Measurements from ENCODE around the gene IER3IP1.

IER3IP1 gene

DNA sequence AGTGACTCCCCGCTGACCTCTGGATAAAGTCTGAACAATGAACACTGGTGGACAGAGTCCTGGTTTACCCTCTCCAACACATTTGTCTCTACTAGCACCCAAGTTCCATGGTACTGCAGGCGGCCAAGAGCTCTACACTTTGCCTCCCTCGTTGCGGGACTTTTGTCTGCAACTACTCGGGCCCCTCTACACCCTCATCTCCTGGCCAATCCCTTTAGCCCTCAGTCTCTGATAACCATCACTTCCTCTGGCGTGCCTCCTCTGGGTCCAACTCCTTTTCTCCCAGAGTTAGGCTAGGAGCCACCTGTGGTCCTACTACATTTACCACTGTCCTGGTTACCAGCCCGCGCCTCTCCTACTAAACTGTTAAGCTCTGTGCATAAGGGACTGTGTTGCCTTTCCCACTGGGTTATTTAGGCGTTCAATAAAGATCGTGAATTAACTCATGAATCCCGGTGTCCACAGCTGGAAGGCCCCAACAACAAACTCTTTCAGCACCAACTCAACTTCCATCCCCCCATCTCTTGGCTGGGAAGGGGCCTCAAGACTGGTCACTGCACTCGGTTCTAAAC, 26.6 kb downstream of the IER3IP1 start:
- DNase-seq (ENCODE audit: low spot score) = no peak
- TF ChIP-seq CTCF (IDR thresholded peaks at IDR 0.05; ENCODE audit: borderline replicate concordance, control extremely low read depth, extremely low read depth, insufficient read depth, missing control alignments) = no peak
- in situ Hi-C loops (cut with MboI; ENCODE audit: low sequenced_read_pairs, unreplicated experiment) = no loop called here

GRCh38 chr18:47146206-47146605, 30.0 kb downstream of the IER3IP1 start:
- in situ Hi-C loops (cut with MboI; ENCODE audit: low sequenced_read_pairs, unreplicated experiment) = no loop called here
- TF ChIP-seq CTCF (IDR thresholded peaks at IDR 0.05; ENCODE audit: borderline replicate concordance, control extremely low read depth, extremely low read depth, insufficient read depth, missing control alignments) = no peak
- no peak for DNase-seq (ENCODE audit: low spot score)

- in situ Hi-C loops (cut with MboI; ENCODE audit: low sequenced_read_pairs, unreplicated experiment) = no loop called here
- no peak for TF ChIP-seq CTCF (IDR thresholded peaks at IDR 0.05; ENCODE audit: borderline replicate concordance, control extremely low read depth, extremely low read depth, insufficient read depth, missing control alignments)
- no peak for DNase-seq (ENCODE audit: low spot score)
Observed at GRCh38 chr18:47143899-47144485, 32.2 kb downstream of the IER3IP1 start.

DNA sequence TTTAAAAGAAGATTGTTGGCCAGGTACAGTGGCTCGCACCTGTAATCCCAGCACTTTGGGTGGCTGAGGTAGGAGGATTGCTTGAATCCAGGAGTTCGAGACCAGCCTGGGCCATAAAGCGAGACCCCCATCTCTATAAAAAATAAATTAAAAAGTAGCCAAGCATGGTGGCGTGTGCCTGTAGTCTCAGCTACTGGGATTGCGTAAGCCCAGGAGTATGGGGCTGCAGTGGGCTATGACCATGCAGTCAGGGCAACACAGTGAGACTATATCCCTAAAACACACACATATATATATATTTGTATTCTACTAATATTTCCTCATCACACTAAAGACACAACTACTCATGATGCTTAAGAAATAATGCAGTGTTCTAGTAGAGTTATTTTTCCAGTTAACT, 33.0 kb downstream of the IER3IP1 start:
- no peak for TF ChIP-seq CTCF (IDR thresholded peaks at IDR 0.05; ENCODE audit: borderline replicate concordance, control extremely low read depth, extremely low read depth, insufficient read depth, missing control alignments)
- no peak for DNase-seq (ENCODE audit: low spot score)
- in situ Hi-C loops (cut with MboI; ENCODE audit: low sequenced_read_pairs, unreplicated experiment) = no loop called here

DNA sequence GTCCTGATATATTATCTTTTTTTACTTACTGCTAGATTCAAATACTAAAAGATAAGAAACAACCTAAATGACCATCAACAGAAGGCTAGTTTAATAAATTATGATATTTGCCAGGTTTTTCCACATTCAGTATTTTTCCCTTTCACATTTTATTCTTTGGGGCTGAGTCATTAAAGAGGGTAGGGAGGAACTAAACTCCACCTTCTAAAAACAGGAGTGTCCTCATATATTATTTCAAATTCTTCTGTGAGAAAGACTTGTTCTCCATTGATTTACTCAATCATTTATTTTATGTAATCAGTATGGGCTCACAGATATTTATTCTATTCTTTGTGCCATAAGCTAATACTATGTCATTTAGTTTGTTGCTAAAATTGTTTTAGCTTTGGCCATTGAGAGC, 34.9 kb downstream of the IER3IP1 start:
- DNase-seq (ENCODE audit: low spot score) = no peak
- in situ Hi-C loops (cut with MboI; ENCODE audit: low sequenced_read_pairs, unreplicated experiment) = no loop called here
- TF ChIP-seq CTCF (IDR thresholded peaks at IDR 0.05; ENCODE audit: borderline replicate concordance, control extremely low read depth, extremely low read depth, insufficient read depth, missing control alignments) = no peak

DNA sequence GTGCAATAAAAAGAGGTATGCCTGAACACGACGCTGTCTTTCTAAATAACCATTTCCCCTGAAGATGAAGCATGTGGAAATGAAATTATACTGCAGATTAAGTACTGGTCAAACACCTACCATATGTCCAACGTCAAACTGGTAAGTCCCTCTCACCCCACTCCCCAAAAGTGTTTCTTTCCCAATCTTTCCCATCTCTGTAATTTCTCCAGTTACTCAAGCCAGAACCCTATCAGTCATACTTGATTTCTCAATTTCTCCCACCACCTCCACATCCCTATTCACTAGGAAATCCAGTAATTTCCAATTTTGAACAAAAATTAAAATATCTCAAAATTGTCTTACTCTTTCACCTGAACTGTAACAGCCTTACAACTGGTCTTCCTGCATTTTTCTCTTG, 55.0 kb downstream of the IER3IP1 start:
- no peak for TF ChIP-seq CTCF (IDR thresholded peaks at IDR 0.05; ENCODE audit: borderline replicate concordance, control extremely low read depth, extremely low read depth, insufficient read depth, missing control alignments)

More for the DNA sequence above, 55.0 kb downstream of the IER3IP1 start:
- in situ Hi-C loops (cut with MboI; ENCODE audit: low sequenced_read_pairs, unreplicated experiment) = no loop called here
- no peak for DNase-seq (ENCODE audit: low spot score)
